ENCODE data around the gene HLCS. TPM values are rescaled to one million over a fixed set of nuclear protein-coding genes. Genes with fewer than 3 reads are reported as not detected.
A peak's percentile ranks its signal among the peaks of the same experiment; 100 is the strongest.

HLCS gene
- total RNA-seq, 1 experiment from 2014 or later = 12.7 TPM

GRCh38 chr21:36708286-36709029 is 258.0 kb downstream of the HLCS start:
- no peak overlapping the region for H2BK5ac ChIP-seq (ENCODE audit: insufficient read length, low read length)
- no peak overlapping the region for H3K27ac Mint-ChIP-seq
- H3K27me3 ChIP-seq (ENCODE audit: insufficient read depth, low read length) = peaks cover 66% of the 10 kb centered on the region
- H3K79me2 ChIP-seq (ENCODE audit: insufficient read depth, low read length) = no peaks in the 10 kb centered on the region
- H3K9me3 Mint-ChIP-seq = peaks cover 4 to 5% of the 10 kb centered on the region in 2 experiments; a peak in 3 of 5 replicates
- peaks cover 2% of the 10 kb centered on the region for H4K20me1 ChIP-seq (ENCODE audit: control insufficient read depth, insufficient read depth, insufficient read length)
- H3K14ac ChIP-seq (ENCODE audit: insufficient read depth, low read length) = no peak overlapping the region
- no peak overlapping the region for H2BK12ac ChIP-seq (ENCODE audit: insufficient read length, low read depth, low read length)
- H3K4me3 Mint-ChIP-seq = peak overlapping the region; percentile 8 to 75; a peak in 4 of 5 replicates
- H3K4ac ChIP-seq (ENCODE audit: low read depth, low read length) = no peak overlapping the region
- peaks cover 39 to 51% of the 10 kb centered on the region in 2 experiments for H3K4me1 Mint-ChIP-seq
- H3K56ac ChIP-seq (ENCODE audit: insufficient read length, low read depth, low read length) = no peak overlapping the region
- H3K23me2 ChIP-seq (ENCODE audit: insufficient read length, low read depth, low read length, poor library complexity, severe bottlenecking) = peaks cover 10% of the 10 kb centered on the region
- H2BK20ac ChIP-seq (ENCODE audit: low read depth, low read length, poor library complexity, severe bottlenecking) = no peak overlapping the region
- H3K9ac ChIP-seq (ENCODE audit: extremely low read depth, insufficient read length, low read length) = no peak overlapping the region
- no peak overlapping the region for H3K18ac ChIP-seq (ENCODE audit: insufficient read length, low read depth, low read length)
- no peaks in the 10 kb centered on the region for H3K79me1 ChIP-seq (ENCODE audit: insufficient read depth, low read depth, low read length, poor library complexity, severe bottlenecking)
- no peak overlapping the region for H3K27ac ChIP-seq (ENCODE audit: insufficient read length, low read depth, low read length)
- H3K23ac ChIP-seq (ENCODE audit: insufficient read length, low read depth, low read length) = no peak overlapping the region
- H4K91ac ChIP-seq (ENCODE audit: insufficient read length, low read depth, low read length) = no peak overlapping the region
- 0 out of 2 replicates have a peak, but pooled peaks cover 2% of the 10 kb centered on the region for H3K4me1 ChIP-seq (ENCODE audit: insufficient read depth, low read length)
- no peak overlapping the region for H3T11ph ChIP-seq (ENCODE audit: low read length)
- no peak for TF ChIP-seq CTCF (conservative IDR thresholded peaks at IDR 0.05)
- H4K5ac ChIP-seq (ENCODE audit: insufficient read length, low read depth, low read length) = no peak overlapping the region
- no peak overlapping the region for H2AFZ ChIP-seq (ENCODE audit: low read length)
- H3K9me3 ChIP-seq (ENCODE audit: control insufficient read depth, low read depth, low read length) = no peaks in the 10 kb centered on the region
- H3K4me2 ChIP-seq (ENCODE audit: insufficient read depth, insufficient read length, low read length) = peak overlapping the region; percentile 77
- no peak for DNase-seq
- no CpG with 5 or more reads among the region's 44 CpGs for WGBS (ENCODE audit: extremely low coverage, insufficient read length, low lambda C conversion rate)
- H2BK120ac ChIP-seq (ENCODE audit: low read depth, low read length, poor library complexity, severe bottlenecking) = no peak overlapping the region
- no peak overlapping the region for H4K8ac ChIP-seq (replicated peaks; ENCODE audit: insufficient read length, low read depth, low read length)
- H3K27me3 Mint-ChIP-seq (ENCODE audit: low read depth) = peaks cover 100% of the 10 kb centered on the region
- no peak overlapping the region for H2BK15ac ChIP-seq (ENCODE audit: low read depth, low read length)
- H3K36me3 Mint-ChIP-seq (ENCODE audit: insufficient read depth in 1 of 3, low read depth in 3 of 3) = peaks cover 0 to 4% (median 1%) of the 10 kb centered on the region in 3 experiments; a peak in 3 of 7 replicates
- no peak overlapping the region for H2AK5ac ChIP-seq (ENCODE audit: insufficient read length, low read length)

Measured in H9 (cell line).